Brain microvascular endothelial cell (primary cell): ENCODE results near the gene TMEM95.

ENCODE experiments used
- DNase-seq: peaks from one replicate; pipeline ENCODE4 v3.0.0-alpha.2; 2020
- H3K27ac ChIP-seq: fragments of 250-450 bp; sonication (Bioruptor Pico); 2 replicates; pipeline ENCODE4 v1.5.1; 2020; ENCODE audit warnings: mild to moderate bottlenecking, moderate library complexity
- H3K27me3 ChIP-seq: fragments of 250-450 bp; sonication (Bioruptor Pico); replicated peaks from 2 replicates; pipeline ENCODE4 v1.5.1; 2020; ENCODE audit warnings: mild to moderate bottlenecking
- H3K36me3 ChIP-seq: fragments of 250-450 bp; sonication (Bioruptor Pico); replicated peaks from 2 replicates; pipeline ENCODE4 v1.5.1; 2020; ENCODE audit warnings: mild to moderate bottlenecking
- H3K4me3 ChIP-seq: 2 replicates; pipeline ENCODE4 v1.5.1; 2011; ENCODE audit warnings: low read depth, mild to moderate bottlenecking, control low read depth, low read length, moderate library complexity
- CTCF ChIP-seq: IDR thresholded peaks from 2 replicates; pipeline ENCODE4 v1.5.1; 2011; ENCODE audit warnings: low read depth, mild to moderate bottlenecking, moderate library complexity, low read length, control low read depth, inconsistent platforms; ENCODE audit errors: missing control alignments
- in situ Hi-C: cut with HindIII; loops from 2 replicates; pipeline ENCODE4 v1.10.0; 2017; ENCODE audit warnings: low sequenced_read_pairs, low pct_ligation_motif_present

TMEM95 gene

GRCh38 chr17:7352503-7352889, 2.5 kb upstream of the TMEM95 start:
- no peak for DNase-seq
- Histone ChIP-seq H3K27me3 (no peaks in the 10 kb centered on the region), H3K36me3 (no peaks in the 10 kb centered on the region), H3K4me3 (peak overlapping the region; percentile 81), H3K27ac (peak overlapping the region; percentile 96)
- in situ Hi-C loops, result no loop called here
- TF ChIP-seq CTCF, result peak; percentile 77

GRCh38 chr17:7352910-7353635, 1.9 kb upstream of the TMEM95 start:
- Histone ChIP-seq H3K4me3 (no peak overlapping the region), H3K36me3 (no peaks in the 10 kb centered on the region), H3K27ac (no peak overlapping the region), H3K27me3 (no peaks in the 10 kb centered on the region)
- no peak for DNase-seq
- in situ Hi-C loops, result no loop called here
- no peak for TF ChIP-seq CTCF

- H3K27ac ChIP-seq, result no peak overlapping the region
- in situ Hi-C loops, result no loop called here
- no peaks in the 10 kb centered on the region for H3K27me3 ChIP-seq
- H3K36me3 ChIP-seq, result no peaks in the 10 kb centered on the region
- peak; percentile 55 for DNase-seq
- no peak overlapping the region for H3K4me3 ChIP-seq
- TF ChIP-seq CTCF, result no peak
Observed at GRCh38 chr17:7354262-7354843, 603 bp upstream of the TMEM95 start.

GRCh38 chr17:7355573-7355972, 617 bp downstream of the TMEM95 start:
- in situ Hi-C loops, result no loop called here
- no peak for DNase-seq
- H3K27me3 ChIP-seq, result no peaks in the 10 kb centered on the region
- no peaks in the 10 kb centered on the region for H3K36me3 ChIP-seq
- no peak for TF ChIP-seq CTCF
- no peak overlapping the region for H3K4me3 ChIP-seq
- no peak overlapping the region for H3K27ac ChIP-seq

GRCh38 chr17:7356072-7356549, 1.2 kb downstream of the TMEM95 start:
- H3K27ac ChIP-seq, result no peak overlapping the region
- no peak overlapping the region for H3K4me3 ChIP-seq
- H3K27me3 ChIP-seq, result no peaks in the 10 kb centered on the region
- DNase-seq, result peak; percentile 38
- H3K36me3 ChIP-seq, result no peaks in the 10 kb centered on the region
- TF ChIP-seq CTCF, result peak; percentile 96
- in situ Hi-C loops, result no loop called here
